HG03139 (cell line): ENCODE measurements around the gene DIABLO.
"Not testable (repeated sequence)": the region's sequence is repeated elsewhere in the genome, so short reads cannot be mapped to it uniquely, and the experiment has no call there.

ENCODE experiments used
- ATAC-seq: cut with Tn5 transposase; IDR thresholded peaks from one replicate; pipeline ENCODE4 v1.9.1; 2021; ENCODE audit not compliant: unreplicated experiment

DIABLO gene

GRCh38 chr12:122190842-122191668, 34.8 kb downstream of the DIABLO start:
- no peak for ATAC-seq

- ATAC-seq: no peak
These were observed 36.0 kb downstream of the DIABLO start for GRCh38 chr12:122189626-122190475.

GRCh38 chr12:122187466-122187865, 38.4 kb downstream of the DIABLO start:
- no peak for ATAC-seq

- no peak for ATAC-seq
These were observed 40.3 kb downstream of the DIABLO start for GRCh38 chr12:122185494-122186082.

GRCh38 chr12:122185079-122185478, 40.8 kb downstream of the DIABLO start:
- no peak for ATAC-seq

- ATAC-seq: no peak
These were observed 41.3 kb downstream of the DIABLO start for GRCh38 chr12:122184517-122184916.

- ATAC-seq: no peak
These were observed 42.3 kb downstream of the DIABLO start for GRCh38 chr12:122183588-122183940.

- no peak for ATAC-seq
These were observed 42.8 kb downstream of the DIABLO start, which contains the start of gene LRRC43 for GRCh38 chr12:122182887-122183587. Gene LRRC43, plus strand, starts transcription at chr12:122183123. Its CDS starts 22 bp downstream, at chr12:122183145.

- not testable (repeated sequence) for ATAC-seq
These were observed 49.4 kb downstream of the DIABLO start for GRCh38 chr12:122176473-122176872.

- ATAC-seq: no peak
These were observed 51.6 kb downstream of the DIABLO start, which contains the start of gene IL31 for GRCh38 chr12:122174155-122174845. Gene IL31, minus strand, starts transcription at chr12:122174221. Its CDS starts 49 bp downstream, at chr12:122174172.

GRCh38 chr12:122172262-122172939, 53.5 kb downstream of the DIABLO start:
- no peak for ATAC-seq

- ATAC-seq: no peak
These were observed 54.5 kb downstream of the DIABLO start for GRCh38 chr12:122171399-122171798.

GRCh38 chr12:122168492-122168891, 57.4 kb downstream of the DIABLO start:
- ATAC-seq: no peak

GRCh38 chr12:122167356-122167925, 58.4 kb downstream of the DIABLO start:
- no peak for ATAC-seq

- ATAC-seq: no peak
These were observed 59.2 kb downstream of the DIABLO start for GRCh38 chr12:122166422-122167349.

GRCh38 chr12:122162976-122163375, 62.9 kb downstream of the DIABLO start:
- ATAC-seq: no peak

- ATAC-seq: no peak
These were observed 64.2 kb downstream of the DIABLO start for GRCh38 chr12:122161682-122162081.

GRCh38 chr12:122160761-122161160, 65.1 kb downstream of the DIABLO start:
- no peak for ATAC-seq
